ENCODE measurements around the gene DBF4B. TPM values are rescaled to one million over a fixed set of nuclear protein-coding genes. Genes with fewer than 3 reads are reported as not detected.
A peak's percentile ranks its signal among the peaks of the same experiment; 100 is the strongest.
"Not testable (repeated sequence)": the region's sequence is repeated elsewhere in the genome, so short reads cannot be mapped to it uniquely, and the experiment has no call there.

DBF4B gene
- total RNA-seq, 1 donor = 2.2 TPM

DNA sequence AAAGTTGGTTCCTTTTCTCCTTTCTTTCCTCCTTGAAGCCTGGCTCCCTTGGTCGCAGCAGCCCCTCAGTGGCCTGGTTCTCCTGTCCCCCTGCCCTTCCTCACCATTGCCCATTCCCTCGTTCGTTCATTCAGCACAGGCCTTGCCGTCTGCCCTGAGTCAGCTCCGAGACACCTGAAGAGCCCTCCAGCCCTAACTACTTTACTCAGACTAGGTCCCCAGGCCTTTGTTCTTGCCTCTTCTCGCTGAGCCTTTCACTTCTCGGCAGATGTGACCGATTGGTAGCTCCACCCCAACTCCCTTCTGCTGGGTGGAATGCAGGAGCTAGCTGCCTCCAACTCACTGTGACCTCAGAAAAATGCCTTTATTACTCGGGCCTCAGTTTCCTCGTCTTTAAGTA, 43.3 kb downstream of the DBF4B start:
- H3K36me3 ChIP-seq (ENCODE audit: insufficient read depth, low read length) = peaks cover 10% of the 10 kb centered on the region
- no peak for DNase-seq (ENCODE audit: insufficient read length, low spot score, missing footprints)
- no peak overlapping the region for H3K4me2 ChIP-seq (ENCODE audit: insufficient read depth, low read length)

DNA sequence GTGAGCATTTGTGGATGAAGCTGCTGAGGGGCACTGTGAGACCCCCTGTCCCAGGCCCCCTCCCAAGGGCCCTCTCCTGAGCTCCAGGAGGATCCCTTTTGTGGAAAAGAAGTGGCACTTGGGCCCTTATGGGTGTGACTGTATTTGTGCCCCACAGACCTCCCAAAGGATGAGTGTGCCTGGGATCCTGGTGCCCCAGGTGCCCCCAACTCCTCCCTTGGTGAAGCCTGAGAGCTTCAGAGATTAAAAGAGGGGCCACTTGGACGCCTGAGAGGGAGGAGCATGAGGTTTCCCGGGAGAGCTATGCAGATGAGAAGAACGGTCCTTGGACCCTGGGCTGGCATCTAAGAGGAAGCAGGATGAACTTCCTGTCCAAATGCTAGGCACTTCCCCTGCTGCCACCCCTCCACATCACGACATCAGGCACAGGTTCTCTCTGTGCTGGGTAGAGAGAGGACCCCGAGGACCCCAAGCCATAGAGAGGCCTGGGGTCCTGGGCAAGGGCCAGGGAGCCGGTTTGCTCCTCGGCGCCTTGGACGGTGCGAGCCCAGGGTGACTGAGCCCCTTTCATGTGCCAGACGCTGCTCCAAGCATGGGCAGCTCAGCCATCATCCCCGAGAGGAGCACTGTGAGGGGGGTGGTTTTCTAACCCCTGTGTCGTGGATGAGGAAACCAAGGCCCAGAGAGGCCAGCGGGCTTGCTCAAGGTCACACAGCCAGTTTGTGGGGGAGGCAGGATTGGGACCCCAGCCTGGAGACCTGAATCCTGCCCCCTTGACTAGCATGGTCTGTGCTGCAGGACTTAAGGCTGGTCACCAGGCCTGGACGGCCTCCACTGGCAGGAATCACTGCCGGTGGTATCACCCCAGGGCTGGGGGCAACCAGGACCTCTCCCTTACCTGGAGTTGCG, 44.7 kb downstream of the DBF4B start:
- H2AFZ ChIP-seq (ENCODE audit: low read length) = no peak overlapping the region
- no peak overlapping the region for H3K27ac ChIP-seq (ENCODE audit: low read depth, low read length)
- no peaks in the 10 kb centered on the region for H3K4me1 ChIP-seq (ENCODE audit: insufficient read depth, low read length)
- H3K9me3 ChIP-seq (ENCODE audit: low read depth, low read length) = no peaks in the 10 kb centered on the region
- no peaks in the 10 kb centered on the region for H3K79me2 ChIP-seq (ENCODE audit: insufficient read depth, low read length)
- DNase-seq (ENCODE audit: insufficient read length, low spot score, missing footprints) = peak; percentile 62
- H3K4me3 ChIP-seq (ENCODE audit: insufficient read depth, low read length) = no peak overlapping the region
- peaks cover 6% of the 10 kb centered on the region for H3K36me3 ChIP-seq (ENCODE audit: insufficient read depth, low read length)
- H3K27me3 ChIP-seq (ENCODE audit: insufficient read depth, low read length) = peaks cover 9% of the 10 kb centered on the region
- H3K4me2 ChIP-seq (ENCODE audit: insufficient read depth, low read length) = no peak overlapping the region
- TF ChIP-seq, protein P1, sequence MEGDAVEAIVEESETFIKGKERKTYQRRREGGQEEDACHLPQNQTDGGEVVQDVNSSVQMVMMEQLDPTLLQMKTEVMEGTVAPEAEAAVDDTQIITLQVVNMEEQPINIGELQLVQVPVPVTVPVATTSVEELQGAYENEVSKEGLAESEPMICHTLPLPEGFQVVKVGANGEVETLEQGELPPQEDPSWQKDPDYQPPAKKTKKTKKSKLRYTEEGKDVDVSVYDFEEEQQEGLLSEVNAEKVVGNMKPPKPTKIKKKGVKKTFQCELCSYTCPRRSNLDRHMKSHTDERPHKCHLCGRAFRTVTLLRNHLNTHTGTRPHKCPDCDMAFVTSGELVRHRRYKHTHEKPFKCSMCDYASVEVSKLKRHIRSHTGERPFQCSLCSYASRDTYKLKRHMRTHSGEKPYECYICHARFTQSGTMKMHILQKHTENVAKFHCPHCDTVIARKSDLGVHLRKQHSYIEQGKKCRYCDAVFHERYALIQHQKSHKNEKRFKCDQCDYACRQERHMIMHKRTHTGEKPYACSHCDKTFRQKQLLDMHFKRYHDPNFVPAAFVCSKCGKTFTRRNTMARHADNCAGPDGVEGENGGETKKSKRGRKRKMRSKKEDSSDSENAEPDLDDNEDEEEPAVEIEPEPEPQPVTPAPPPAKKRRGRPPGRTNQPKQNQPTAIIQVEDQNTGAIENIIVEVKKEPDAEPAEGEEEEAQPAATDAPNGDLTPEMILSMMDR (IDR thresholded peaks at IDR 0.05; ENCODE audit: extremely low read depth, low read depth, low read length) = no peak
- H4K20me1 ChIP-seq (ENCODE audit: insufficient read depth, low read length) = no peaks in the 10 kb centered on the region

More for the DNA sequence above, 43.3 kb downstream of the DBF4B start:
- H3K4me1 ChIP-seq (ENCODE audit: insufficient read depth, low read length) = no peaks in the 10 kb centered on the region
- TF ChIP-seq, protein P1 (IDR thresholded peaks at IDR 0.05; ENCODE audit: extremely low read depth, low read depth, low read length) = no peak
- H3K79me2 ChIP-seq (ENCODE audit: insufficient read depth, low read length) = no peaks in the 10 kb centered on the region
- H3K4me3 ChIP-seq (ENCODE audit: insufficient read depth, low read length) = no peak overlapping the region
- H3K27me3 ChIP-seq (ENCODE audit: insufficient read depth, low read length) = no peaks in the 10 kb centered on the region
- H3K9me3 ChIP-seq (ENCODE audit: low read depth, low read length) = no peaks in the 10 kb centered on the region
- H3K27ac ChIP-seq (ENCODE audit: low read depth, low read length) = no peak overlapping the region
- no peak overlapping the region for H2AFZ ChIP-seq (ENCODE audit: low read length)
- no peaks in the 10 kb centered on the region for H4K20me1 ChIP-seq (ENCODE audit: insufficient read depth, low read length)

DNA sequence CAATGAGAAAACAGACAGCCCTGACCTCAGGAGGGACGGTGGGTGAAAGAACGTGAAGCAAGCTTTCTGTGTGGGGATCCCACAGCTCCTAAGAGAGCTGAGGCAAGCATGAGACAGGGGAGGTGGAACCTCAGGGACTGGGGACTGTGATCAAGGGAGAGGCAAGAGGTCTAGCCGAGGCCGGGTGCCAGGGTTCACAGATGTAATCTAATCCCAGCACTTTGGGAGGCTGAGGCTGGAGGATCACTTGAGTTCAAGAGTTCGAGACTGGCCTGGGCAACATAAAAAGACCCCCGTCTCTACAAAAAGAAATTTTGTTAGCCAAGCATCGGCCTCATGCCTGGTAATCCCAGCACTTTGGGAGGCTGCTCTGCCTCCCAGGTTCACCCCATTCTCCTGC, 45.8 kb downstream of the DBF4B start:
- Histone ChIP-seq H3K27me3 (ENCODE audit: insufficient read depth, low read length) (peaks cover 14% of the 10 kb centered on the region), H3K4me3 (ENCODE audit: insufficient read depth, low read length) (no peak overlapping the region), H3K79me2 (ENCODE audit: insufficient read depth, low read length) (no peaks in the 10 kb centered on the region), H3K36me3 (ENCODE audit: insufficient read depth, low read length) (peaks cover 6% of the 10 kb centered on the region), H3K27ac (ENCODE audit: low read depth, low read length) (no peak overlapping the region), H3K4me2 (ENCODE audit: insufficient read depth, low read length) (no peak overlapping the region), H2AFZ (ENCODE audit: low read length) (no peak overlapping the region), H3K9me3 (ENCODE audit: low read depth, low read length) (no peaks in the 10 kb centered on the region), H3K4me1 (ENCODE audit: insufficient read depth, low read length) (no peaks in the 10 kb centered on the region), H4K20me1 (ENCODE audit: insufficient read depth, low read length) (no peaks in the 10 kb centered on the region)
- TF ChIP-seq, protein P1 (IDR thresholded peaks at IDR 0.05; ENCODE audit: extremely low read depth, low read depth, low read length) = no peak
- DNase-seq (ENCODE audit: insufficient read length, low spot score, missing footprints) = peak; percentile 29

DNA sequence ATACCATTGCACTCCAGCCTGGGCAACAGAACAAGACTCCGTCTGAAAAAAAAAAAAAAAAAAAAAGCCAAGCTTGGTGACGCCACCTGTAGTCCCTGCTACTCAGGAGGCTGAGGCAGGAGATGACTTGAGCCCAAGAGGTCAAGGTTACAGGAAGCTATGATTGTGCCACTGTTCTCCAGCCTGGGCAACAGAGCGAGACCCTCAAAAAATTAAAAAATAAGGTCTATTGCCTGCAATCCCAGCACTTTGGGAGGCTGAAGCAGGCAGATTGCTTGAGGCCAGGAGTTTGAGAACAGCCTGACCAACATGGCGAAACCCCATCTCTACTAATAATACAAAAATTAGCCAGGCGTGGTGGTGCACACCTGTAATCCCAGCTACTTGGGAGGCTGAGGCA, 46.7 kb downstream of the DBF4B start:
- not testable (repeated sequence) for H3K4me3 ChIP-seq (ENCODE audit: insufficient read depth, low read length); H3K36me3 ChIP-seq (ENCODE audit: insufficient read depth, low read length); H2AFZ ChIP-seq (ENCODE audit: low read length); H3K4me1 ChIP-seq (ENCODE audit: insufficient read depth, low read length); DNase-seq (ENCODE audit: insufficient read length, low spot score, missing footprints); H4K20me1 ChIP-seq (ENCODE audit: insufficient read depth, low read length); H3K4me2 ChIP-seq (ENCODE audit: insufficient read depth, low read length); H3K27ac ChIP-seq (ENCODE audit: low read depth, low read length); H3K79me2 ChIP-seq (ENCODE audit: insufficient read depth, low read length); H3K9me3 ChIP-seq (ENCODE audit: low read depth, low read length)
- H3K27me3 ChIP-seq (ENCODE audit: insufficient read depth, low read length) = peaks cover 23% of the 10 kb centered on the region

Measured in osteoblast (primary cell).